SK-N-SH (cell line): ENCODE results near the gene RASL10A.

Experiments
- TAF1 ChIP-seq: IDR thresholded peaks from 2 replicates; pipeline ENCODE4 v1.6.1; 2012; ENCODE audit warnings: low read depth, mild to moderate bottlenecking, low read length, moderate library complexity, borderline replicate concordance
- TF ChIP-seq, protein P1 (sequence below): fragments of 200-600 bp; sonication (generic); IDR thresholded peaks from 2 replicates; pipeline ENCODE4 v1.6.1; 2017; ENCODE audit warnings: antibody characterized with exemption, mild to moderate bottlenecking, moderate library complexity
- TF ChIP-seq, protein P2 (sequence below): fragments of 150-350 bp; IDR thresholded peaks from 2 replicates; pipeline ENCODE4 v1.6.1; 2017; ENCODE audit warnings: antibody characterized with exemption, low read length, low read depth, borderline replicate concordance
- TF ChIP-seq, protein P3 (sequence below): IDR thresholded peaks from 2 replicates; pipeline ENCODE4 v1.4.0; 2012; ENCODE audit warnings: low read depth, borderline replicate concordance

DNA sequence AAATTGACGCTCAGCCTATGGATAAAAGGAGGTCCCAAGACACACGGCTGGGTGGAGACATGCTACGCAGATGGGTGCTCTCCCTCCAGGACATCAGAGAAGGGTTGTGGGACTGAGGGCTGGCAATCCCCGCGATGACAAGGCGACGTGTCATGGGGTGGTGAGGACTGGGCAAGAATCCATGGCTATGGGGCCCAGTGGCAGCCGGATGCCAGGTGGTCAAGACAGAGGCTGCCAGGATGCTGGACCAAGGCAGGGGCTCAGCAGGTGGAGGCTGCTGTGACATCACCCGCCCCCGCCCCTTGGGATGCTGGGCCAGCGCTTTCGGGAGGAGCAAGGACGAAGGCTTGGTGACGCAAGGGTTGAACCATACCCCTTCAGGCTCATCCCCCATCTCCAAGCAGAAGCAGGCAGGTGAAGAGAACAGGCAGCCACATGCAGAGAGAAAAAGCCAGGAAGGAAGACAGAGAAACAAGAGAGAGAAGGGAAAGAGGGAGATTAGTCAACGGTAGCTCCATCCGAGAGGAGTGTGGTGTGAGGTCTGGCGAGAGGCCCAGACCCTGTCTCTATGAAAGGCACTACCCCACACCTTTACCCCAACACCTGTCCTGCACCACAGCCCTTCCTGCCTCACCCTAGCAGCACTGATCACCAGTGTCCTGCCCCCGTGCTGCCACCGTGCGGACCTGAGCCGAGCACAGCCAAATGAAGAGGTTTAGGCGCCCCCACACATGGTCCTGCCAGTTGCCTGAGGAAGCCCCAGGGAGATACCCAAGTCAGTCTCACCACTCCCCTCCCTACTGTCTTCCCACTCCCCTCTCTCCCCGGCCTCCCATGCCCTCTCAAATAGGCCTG is 24.1 kb upstream of the RASL10A start:
- TF ChIP-seq, protein P1, sequence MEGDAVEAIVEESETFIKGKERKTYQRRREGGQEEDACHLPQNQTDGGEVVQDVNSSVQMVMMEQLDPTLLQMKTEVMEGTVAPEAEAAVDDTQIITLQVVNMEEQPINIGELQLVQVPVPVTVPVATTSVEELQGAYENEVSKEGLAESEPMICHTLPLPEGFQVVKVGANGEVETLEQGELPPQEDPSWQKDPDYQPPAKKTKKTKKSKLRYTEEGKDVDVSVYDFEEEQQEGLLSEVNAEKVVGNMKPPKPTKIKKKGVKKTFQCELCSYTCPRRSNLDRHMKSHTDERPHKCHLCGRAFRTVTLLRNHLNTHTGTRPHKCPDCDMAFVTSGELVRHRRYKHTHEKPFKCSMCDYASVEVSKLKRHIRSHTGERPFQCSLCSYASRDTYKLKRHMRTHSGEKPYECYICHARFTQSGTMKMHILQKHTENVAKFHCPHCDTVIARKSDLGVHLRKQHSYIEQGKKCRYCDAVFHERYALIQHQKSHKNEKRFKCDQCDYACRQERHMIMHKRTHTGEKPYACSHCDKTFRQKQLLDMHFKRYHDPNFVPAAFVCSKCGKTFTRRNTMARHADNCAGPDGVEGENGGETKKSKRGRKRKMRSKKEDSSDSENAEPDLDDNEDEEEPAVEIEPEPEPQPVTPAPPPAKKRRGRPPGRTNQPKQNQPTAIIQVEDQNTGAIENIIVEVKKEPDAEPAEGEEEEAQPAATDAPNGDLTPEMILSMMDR, result no peak
- TF ChIP-seq, protein P2, sequence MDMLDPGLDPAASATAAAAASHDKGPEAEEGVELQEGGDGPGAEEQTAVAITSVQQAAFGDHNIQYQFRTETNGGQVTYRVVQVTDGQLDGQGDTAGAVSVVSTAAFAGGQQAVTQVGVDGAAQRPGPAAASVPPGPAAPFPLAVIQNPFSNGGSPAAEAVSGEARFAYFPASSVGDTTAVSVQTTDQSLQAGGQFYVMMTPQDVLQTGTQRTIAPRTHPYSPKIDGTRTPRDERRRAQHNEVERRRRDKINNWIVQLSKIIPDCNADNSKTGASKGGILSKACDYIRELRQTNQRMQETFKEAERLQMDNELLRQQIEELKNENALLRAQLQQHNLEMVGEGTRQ, result no peak
- TF ChIP-seq TAF1, result no peak
- TF ChIP-seq, protein P3, sequence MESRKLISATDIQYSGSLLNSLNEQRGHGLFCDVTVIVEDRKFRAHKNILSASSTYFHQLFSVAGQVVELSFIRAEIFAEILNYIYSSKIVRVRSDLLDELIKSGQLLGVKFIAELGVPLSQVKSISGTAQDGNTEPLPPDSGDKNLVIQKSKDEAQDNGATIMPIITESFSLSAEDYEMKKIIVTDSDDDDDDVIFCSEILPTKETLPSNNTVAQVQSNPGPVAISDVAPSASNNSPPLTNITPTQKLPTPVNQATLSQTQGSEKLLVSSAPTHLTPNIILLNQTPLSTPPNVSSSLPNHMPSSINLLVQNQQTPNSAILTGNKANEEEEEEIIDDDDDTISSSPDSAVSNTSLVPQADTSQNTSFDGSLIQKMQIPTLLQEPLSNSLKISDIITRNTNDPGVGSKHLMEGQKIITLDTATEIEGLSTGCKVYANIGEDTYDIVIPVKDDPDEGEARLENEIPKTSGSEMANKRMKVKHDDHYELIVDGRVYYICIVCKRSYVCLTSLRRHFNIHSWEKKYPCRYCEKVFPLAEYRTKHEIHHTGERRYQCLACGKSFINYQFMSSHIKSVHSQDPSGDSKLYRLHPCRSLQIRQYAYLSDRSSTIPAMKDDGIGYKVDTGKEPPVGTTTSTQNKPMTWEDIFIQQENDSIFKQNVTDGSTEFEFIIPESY, result no peak
